Liver (tissue), 3 donors: ENCODE data around the gene S100Z.

ENCODE experiments used
- EGR1 ChIP-seq, 2 donors: IDR thresholded peaks; 2 replicates each; pipeline ENCODE4 v1.6.1; 2016 to 2018; ENCODE audit warnings: antibody characterized with exemption in 2 of 2, low read depth in 2 of 2
- JUND ChIP-seq, 2 donors: IDR thresholded peaks; 2 replicates each; pipeline ENCODE4 v1.6.1; 2016; ENCODE audit warnings: antibody characterized with exemption in 2 of 2
- YY1 ChIP-seq: IDR thresholded peaks from 2 replicates; pipeline ENCODE4 v1.6.1; 2016; ENCODE audit warnings: antibody characterized with exemption, mild to moderate bottlenecking
- TF ChIP-seq, protein P1 (sequence below): fragments of 150-350 bp; IDR thresholded peaks from 2 replicates; pipeline ENCODE4 v1.5.1; 2017; ENCODE audit warnings: improper control_type of control experiment, low read depth, low read length; ENCODE audit not compliant: missing input control
- donor health status: healthy.
- donor health status: healthy.

DNA sequence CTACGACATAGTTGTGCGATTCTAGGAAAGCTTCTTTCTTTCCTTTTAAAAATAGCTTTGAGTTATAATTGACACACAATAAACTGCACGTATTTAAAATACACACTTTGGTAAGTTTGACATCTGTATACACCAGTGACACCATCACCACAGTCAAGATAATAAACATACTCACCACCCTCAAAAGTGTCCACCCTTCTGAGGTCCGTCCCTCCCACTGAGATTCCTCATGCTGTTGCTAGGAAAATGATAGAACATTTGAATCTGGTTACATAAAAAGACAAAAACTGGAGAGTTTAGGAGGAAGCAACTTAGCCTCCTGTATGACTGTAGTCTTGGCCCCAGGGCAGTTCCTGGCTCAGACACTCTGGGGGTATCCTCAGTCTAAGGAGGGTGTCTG lies 17.2 kb downstream of the S100Z start:
- TF ChIP-seq, protein P1, sequence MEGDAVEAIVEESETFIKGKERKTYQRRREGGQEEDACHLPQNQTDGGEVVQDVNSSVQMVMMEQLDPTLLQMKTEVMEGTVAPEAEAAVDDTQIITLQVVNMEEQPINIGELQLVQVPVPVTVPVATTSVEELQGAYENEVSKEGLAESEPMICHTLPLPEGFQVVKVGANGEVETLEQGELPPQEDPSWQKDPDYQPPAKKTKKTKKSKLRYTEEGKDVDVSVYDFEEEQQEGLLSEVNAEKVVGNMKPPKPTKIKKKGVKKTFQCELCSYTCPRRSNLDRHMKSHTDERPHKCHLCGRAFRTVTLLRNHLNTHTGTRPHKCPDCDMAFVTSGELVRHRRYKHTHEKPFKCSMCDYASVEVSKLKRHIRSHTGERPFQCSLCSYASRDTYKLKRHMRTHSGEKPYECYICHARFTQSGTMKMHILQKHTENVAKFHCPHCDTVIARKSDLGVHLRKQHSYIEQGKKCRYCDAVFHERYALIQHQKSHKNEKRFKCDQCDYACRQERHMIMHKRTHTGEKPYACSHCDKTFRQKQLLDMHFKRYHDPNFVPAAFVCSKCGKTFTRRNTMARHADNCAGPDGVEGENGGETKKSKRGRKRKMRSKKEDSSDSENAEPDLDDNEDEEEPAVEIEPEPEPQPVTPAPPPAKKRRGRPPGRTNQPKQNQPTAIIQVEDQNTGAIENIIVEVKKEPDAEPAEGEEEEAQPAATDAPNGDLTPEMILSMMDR: no peak
- no peak for TF ChIP-seq YY1
- no peak for TF ChIP-seq JUND (IDR thresholded peaks at IDR 0.05)
- TF ChIP-seq EGR1 (IDR thresholded peaks at IDR 0.05; ENCODE audit: low read depth in 2 of 2): no peak
